ENCODE results near the gene SPHK2.
"Not testable (repeated sequence)": the region's sequence is repeated elsewhere in the genome, so short reads cannot be mapped to it uniquely, and the experiment has no call there.

The SPHK2 gene

GRCh38 chr19:48654299-48655059 is 35.2 kb downstream of the SPHK2 start:
- DNase-seq (ENCODE audit: insufficient read length, low spot score) = no peak
- TF ChIP-seq SPI1 (IDR thresholded peaks at IDR 0.05; ENCODE audit: low read depth, low read length) (no peak), POLR2A (IDR thresholded peaks at IDR 0.05; ENCODE audit: low read depth, low read length) (no peak), POLR2AphosphoS5 (IDR thresholded peaks at IDR 0.05; ENCODE audit: low read depth, low read length) (no peak), PAX5 (IDR thresholded peaks at IDR 0.05; ENCODE audit: insufficient read depth, low read length, severe bottlenecking) (no peak), TAF1 (IDR thresholded peaks at IDR 0.05; ENCODE audit: low read depth, low read length) (no peak), POU2F2 (IDR thresholded peaks at IDR 0.05; ENCODE audit: low read depth, low read length) (no peak)
- FAIRE-seq = no peak

- TF ChIP-seq POLR2AphosphoS5 (IDR thresholded peaks at IDR 0.05; ENCODE audit: low read depth, low read length) = no peak
- TF ChIP-seq PAX5 (IDR thresholded peaks at IDR 0.05; ENCODE audit: insufficient read depth, low read length, severe bottlenecking) = no peak
- no peak for TF ChIP-seq SPI1 (IDR thresholded peaks at IDR 0.05; ENCODE audit: low read depth, low read length)
- TF ChIP-seq POU2F2 (IDR thresholded peaks at IDR 0.05; ENCODE audit: low read depth, low read length) = no peak
- no peak for TF ChIP-seq TAF1 (IDR thresholded peaks at IDR 0.05; ENCODE audit: low read depth, low read length)
- no peak for TF ChIP-seq POLR2A (IDR thresholded peaks at IDR 0.05; ENCODE audit: low read depth, low read length)
- no peak for FAIRE-seq
- DNase-seq (ENCODE audit: insufficient read length, low spot score) = no peak
Observed at GRCh38 chr19:48656840-48657474, 37.7 kb downstream of the SPHK2 start.

GRCh38 chr19:48657828-48658227 is 38.5 kb downstream of the SPHK2 start:
- DNase-seq (ENCODE audit: insufficient read length, low spot score); FAIRE-seq: not testable (repeated sequence)

GRCh38 chr19:48658483-48658882 is 39.2 kb downstream of the SPHK2 start:
- no peak for FAIRE-seq
- TF ChIP-seq PAX5 (IDR thresholded peaks at IDR 0.05; ENCODE audit: insufficient read depth, low read length, severe bottlenecking) (no peak), POU2F2 (IDR thresholded peaks at IDR 0.05; ENCODE audit: low read depth, low read length) (no peak), POLR2AphosphoS5 (IDR thresholded peaks at IDR 0.05; ENCODE audit: low read depth, low read length) (no peak)
- no peak for DNase-seq (ENCODE audit: insufficient read length, low spot score)

GRCh38 chr19:48659768-48660167 is 40.5 kb downstream of the SPHK2 start:
- TF ChIP-seq SPI1 (IDR thresholded peaks at IDR 0.05; ENCODE audit: low read depth, low read length) = no peak
- TF ChIP-seq POU2F2 (IDR thresholded peaks at IDR 0.05; ENCODE audit: low read depth, low read length) = no peak
- TF ChIP-seq POLR2A (IDR thresholded peaks at IDR 0.05; ENCODE audit: low read depth, low read length) = no peak
- TF ChIP-seq POLR2AphosphoS5 (IDR thresholded peaks at IDR 0.05; ENCODE audit: low read depth, low read length) = no peak
- no peak for TF ChIP-seq PAX5 (IDR thresholded peaks at IDR 0.05; ENCODE audit: insufficient read depth, low read length, severe bottlenecking)
- no peak for TF ChIP-seq TAF1 (IDR thresholded peaks at IDR 0.05; ENCODE audit: low read depth, low read length)
- FAIRE-seq = peak; percentile 82
- no peak for DNase-seq (ENCODE audit: insufficient read length, low spot score)

- FAIRE-seq (peak; percentile 99), DNase-seq (ENCODE audit: insufficient read length, low spot score) (peak; percentile 98)
- no peak for TF ChIP-seq SPI1 (IDR thresholded peaks at IDR 0.05; ENCODE audit: low read depth, low read length)
- no peak for TF ChIP-seq PAX5 (IDR thresholded peaks at IDR 0.05; ENCODE audit: insufficient read depth, low read length, severe bottlenecking)
- TF ChIP-seq TAF1 (IDR thresholded peaks at IDR 0.05; ENCODE audit: low read depth, low read length) = no peak
- no peak for TF ChIP-seq POLR2AphosphoS5 (IDR thresholded peaks at IDR 0.05; ENCODE audit: low read depth, low read length)
- TF ChIP-seq POU2F2 (IDR thresholded peaks at IDR 0.05; ENCODE audit: low read depth, low read length) = no peak
- no peak for TF ChIP-seq POLR2A (IDR thresholded peaks at IDR 0.05; ENCODE audit: low read depth, low read length)
Observed at GRCh38 chr19:48660852-48661710, 41.8 kb downstream of the SPHK2 start.

GRCh38 chr19:48661711-48662090 is 42.4 kb downstream of the SPHK2 start:
- DNase-seq (ENCODE audit: insufficient read length, low spot score) = no peak
- no peak for TF ChIP-seq SPI1 (IDR thresholded peaks at IDR 0.05; ENCODE audit: low read depth, low read length)
- no peak for TF ChIP-seq PAX5 (IDR thresholded peaks at IDR 0.05; ENCODE audit: insufficient read depth, low read length, severe bottlenecking)
- TF ChIP-seq POLR2A (IDR thresholded peaks at IDR 0.05; ENCODE audit: low read depth, low read length) = no peak
- no peak for FAIRE-seq

- DNase-seq (ENCODE audit: insufficient read length, low spot score) = no peak
- TF ChIP-seq POLR2AphosphoS5 (IDR thresholded peaks at IDR 0.05; ENCODE audit: low read depth, low read length) = no peak
- no peak for TF ChIP-seq POU2F2 (IDR thresholded peaks at IDR 0.05; ENCODE audit: low read depth, low read length)
- no peak for TF ChIP-seq POLR2A (IDR thresholded peaks at IDR 0.05; ENCODE audit: low read depth, low read length)
- TF ChIP-seq PAX5 (IDR thresholded peaks at IDR 0.05; ENCODE audit: insufficient read depth, low read length, severe bottlenecking) = no peak
- no peak for FAIRE-seq
Observed at GRCh38 chr19:48663667-48664066, 44.4 kb downstream of the SPHK2 start.

GRCh38 chr19:48664476-48664875 is 45.2 kb downstream of the SPHK2 start:
- no peak for TF ChIP-seq SPI1 (IDR thresholded peaks at IDR 0.05; ENCODE audit: low read depth, low read length)
- no peak for TF ChIP-seq POU2F2 (IDR thresholded peaks at IDR 0.05; ENCODE audit: low read depth, low read length)
- TF ChIP-seq POLR2AphosphoS5 (IDR thresholded peaks at IDR 0.05; ENCODE audit: low read depth, low read length) = no peak
- TF ChIP-seq PAX5 (IDR thresholded peaks at IDR 0.05; ENCODE audit: insufficient read depth, low read length, severe bottlenecking) = no peak
- no peak for TF ChIP-seq POLR2A (IDR thresholded peaks at IDR 0.05; ENCODE audit: low read depth, low read length)
- TF ChIP-seq TAF1 (IDR thresholded peaks at IDR 0.05; ENCODE audit: low read depth, low read length) = no peak
- DNase-seq (ENCODE audit: insufficient read length, low spot score) (no peak), FAIRE-seq (no peak)
